Keratinocyte (primary cell): ENCODE results near the gene TMEM147. TPM values are rescaled to one million over a fixed set of nuclear protein-coding genes. Genes with fewer than 3 reads are reported as not detected.

Experiments
- DNase-seq: peaks from one replicate; pipeline ENCODE4 v3.0.0-alpha.2; 2011; ENCODE audit warnings: low read depth, missing footprints, low spot score
- FAIRE-seq: peaks from 2 replicates; lab custom pipeline; 2011; peaks lifted over from hg19 to GRCh38; lab: Jason Lieb, UNC
- H2AFZ ChIP-seq: 2 replicates; pipeline ENCODE4 v1.6.0; 2012; ENCODE audit warnings: low read length, control low read depth, inconsistent platforms; ENCODE audit not compliant: control insufficient read depth
- H3K27ac ChIP-seq: 2 replicates; pipeline ENCODE4 v1.5.1; 2011; ENCODE audit warnings: low read length; ENCODE audit not compliant: control insufficient read depth, insufficient read depth
- H3K27me3 ChIP-seq: 3 replicates; pipeline ENCODE4 v1.6.0; 2011; ENCODE audit warnings: low read length; ENCODE audit not compliant: control insufficient read depth, insufficient read depth; ENCODE audit errors: extremely low read depth
- H3K36me3 ChIP-seq, 2 experiments: 2 replicates in 1 of 2; 3 replicates in 1 of 2; pipeline ENCODE4 v1.5.1; 2011; ENCODE audit warnings: low read length in 2 of 2, mild to moderate bottlenecking in 1 of 2; ENCODE audit not compliant: control insufficient read depth in 2 of 2, insufficient read depth in 2 of 2; ENCODE audit errors: extremely low read depth in 1 of 2
- H3K4me1 ChIP-seq: 3 replicates; pipeline ENCODE4 v1.5.1; 2011; ENCODE audit warnings: low read length; ENCODE audit not compliant: control insufficient read depth, insufficient read depth; ENCODE audit errors: extremely low read depth
- H3K4me2 ChIP-seq: 3 replicates; pipeline ENCODE4 v1.6.0; 2011; ENCODE audit warnings: low read depth, low read length; ENCODE audit not compliant: control insufficient read depth, insufficient read depth; ENCODE audit errors: extremely low read depth
- H3K4me3 ChIP-seq, 3 experiments: fragments of 200-600 bp in 1 of 3; sonication (generic) in 1 of 3; 2 replicates in 2 of 3; 3 replicates in 1 of 3; pipeline ENCODE4 v1.5.1; 2011 to 2016; ENCODE audit warnings: low read length in 3 of 3, mild to moderate bottlenecking in 3 of 3, control low read depth in 2 of 3, inconsistent platforms in 1 of 3, low read depth in 1 of 3, mixed read lengths in 1 of 3, mixed run types in 1 of 3, moderate library complexity in 1 of 3; ENCODE audit not compliant: control insufficient read depth in 2 of 3, insufficient read depth in 2 of 3; ENCODE audit errors: extremely low read depth in 1 of 3
- H3K79me2 ChIP-seq: 2 replicates; pipeline ENCODE4 v1.6.0; 2012; ENCODE audit warnings: low read length; ENCODE audit not compliant: control insufficient read depth, insufficient read depth
- H3K9ac ChIP-seq: 3 replicates; pipeline ENCODE4 v1.6.0; 2011; ENCODE audit warnings: low read length; ENCODE audit not compliant: control insufficient read depth, insufficient read depth; ENCODE audit errors: extremely low read depth
- H3K9me1 ChIP-seq: 3 replicates; pipeline ENCODE4 v1.6.0; 2011; ENCODE audit warnings: low read length; ENCODE audit not compliant: control insufficient read depth, insufficient read depth; ENCODE audit errors: extremely low read depth
- H3K9me3 ChIP-seq: 2 replicates; pipeline ENCODE4 v1.5.1; 2012; ENCODE audit warnings: low read depth, low read length; ENCODE audit not compliant: control insufficient read depth
- H4K20me1 ChIP-seq: 3 replicates; pipeline ENCODE4 v1.6.0; 2011; ENCODE audit warnings: low read length; ENCODE audit not compliant: control insufficient read depth, insufficient read depth; ENCODE audit errors: extremely low read depth
- EZH2 ChIP-seq: IDR thresholded peaks from one replicate; pipeline ENCODE4 v1.6.1; 2012; ENCODE audit warnings: inconsistent platforms, mild to moderate bottlenecking, low read length, moderate library complexity
- dilution Hi-C: fragments of 300-500 bp; cut with MboI; formaldehyde crosslinking; loops from one replicate; pipeline ENCODE4 v1.7.0; 2020; ENCODE audit warnings: low sequenced_read_pairs; ENCODE audit not compliant: extremely low pct_ligation_motif_present
- polyA plus RNA-seq, 5 experiments: library from polyadenylated mRNA; depleted of rRNA in 3 of 5; stranded (reverse) in 3 of 5; stranded (forward) in 1 of 5; unstranded in 1 of 5; fragments of >200 nt; gene quantifications; 1 replicate in 1 of 5; 2 replicates in 3 of 5; 3 replicates in 1 of 5; pipeline versions ENCODE4 v1.2.1 to v1.2.3, GENCODE V29; 2011 to 2012; ENCODE audit warnings: missing spikeins in 2 of 5, low read depth in 1 of 5, low replicate concordance in 1 of 5
- TF ChIP-seq, protein P1 (sequence below), 3 experiments: IDR thresholded peaks in 1 of 3; conservative IDR thresholded peaks in 1 of 3; optimal IDR thresholded peaks in 1 of 3; 2 replicates in 2 of 3; 3 replicates in 1 of 3; pipeline versions ENCODE3 to v1.5.1; 2011; ENCODE audit warnings: low read length in 3 of 3, mild to moderate bottlenecking in 3 of 3, moderate library complexity in 2 of 3, control low read depth in 1 of 3, inconsistent platforms in 1 of 3; ENCODE audit not compliant: insufficient read depth in 2 of 3; ENCODE audit errors: extremely low read depth in 1 of 3

TMEM147 gene
- polyA plus RNA-seq, 1 donor (not counting 4 experiments of a cell fraction or from before 2014, with no cell fraction given): 134 TPM

DNA sequence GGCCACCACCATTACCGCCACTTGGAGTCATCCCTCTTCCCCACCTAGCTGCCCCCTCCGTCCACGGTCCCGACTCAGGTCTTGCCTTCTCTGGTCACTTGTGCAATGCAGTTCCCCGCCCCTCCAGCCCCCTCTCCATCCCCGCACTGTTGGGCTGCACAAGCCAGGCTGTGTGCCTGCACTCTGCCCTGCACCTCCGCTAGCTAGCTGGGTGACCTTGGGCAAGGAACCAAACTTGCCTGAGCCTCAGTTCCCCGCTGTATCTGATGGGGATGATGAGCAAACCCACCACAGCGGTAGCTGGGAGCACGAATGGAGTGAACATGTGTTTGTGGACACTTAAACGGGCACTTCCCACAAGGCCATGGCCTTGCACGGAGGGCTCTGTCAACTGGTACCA, 5.6 kb upstream of the TMEM147 start:
- H2AFZ ChIP-seq: no peak overlapping the region
- peaks cover 13% of the 10 kb centered on the region for H3K79me2 ChIP-seq
- H3K27ac ChIP-seq: no peak overlapping the region
- H4K20me1 ChIP-seq: no peaks in the 10 kb centered on the region
- no peaks in the 10 kb centered on the region for H3K9me1 ChIP-seq
- peaks cover 6% of the 10 kb centered on the region for H3K4me1 ChIP-seq
- DNase-seq: no peak
- H3K27me3 ChIP-seq: peaks cover 2% of the 10 kb centered on the region
- dilution Hi-C loops: no loop called here
- H3K36me3 ChIP-seq: peaks cover 4 to 6% of the 10 kb centered on the region in 2 experiments
- no peak for FAIRE-seq
- no peak overlapping the region for H3K4me3 ChIP-seq
- H3K4me2 ChIP-seq: no peak overlapping the region
- TF ChIP-seq EZH2: no peak
- TF ChIP-seq, protein P1, sequence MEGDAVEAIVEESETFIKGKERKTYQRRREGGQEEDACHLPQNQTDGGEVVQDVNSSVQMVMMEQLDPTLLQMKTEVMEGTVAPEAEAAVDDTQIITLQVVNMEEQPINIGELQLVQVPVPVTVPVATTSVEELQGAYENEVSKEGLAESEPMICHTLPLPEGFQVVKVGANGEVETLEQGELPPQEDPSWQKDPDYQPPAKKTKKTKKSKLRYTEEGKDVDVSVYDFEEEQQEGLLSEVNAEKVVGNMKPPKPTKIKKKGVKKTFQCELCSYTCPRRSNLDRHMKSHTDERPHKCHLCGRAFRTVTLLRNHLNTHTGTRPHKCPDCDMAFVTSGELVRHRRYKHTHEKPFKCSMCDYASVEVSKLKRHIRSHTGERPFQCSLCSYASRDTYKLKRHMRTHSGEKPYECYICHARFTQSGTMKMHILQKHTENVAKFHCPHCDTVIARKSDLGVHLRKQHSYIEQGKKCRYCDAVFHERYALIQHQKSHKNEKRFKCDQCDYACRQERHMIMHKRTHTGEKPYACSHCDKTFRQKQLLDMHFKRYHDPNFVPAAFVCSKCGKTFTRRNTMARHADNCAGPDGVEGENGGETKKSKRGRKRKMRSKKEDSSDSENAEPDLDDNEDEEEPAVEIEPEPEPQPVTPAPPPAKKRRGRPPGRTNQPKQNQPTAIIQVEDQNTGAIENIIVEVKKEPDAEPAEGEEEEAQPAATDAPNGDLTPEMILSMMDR (optimal IDR thresholded peaks at IDR 0.05 in 1 of 3, IDR thresholded peaks at IDR 0.05 in 1 of 3, conservative IDR thresholded peaks at IDR 0.05 in 1 of 3; ENCODE audit: extremely low read depth in 1 of 3, insufficient read depth in 2 of 3, low read length in 3 of 3): no peak
- no peak overlapping the region for H3K9ac ChIP-seq
- no peaks in the 10 kb centered on the region for H3K9me3 ChIP-seq

DNA sequence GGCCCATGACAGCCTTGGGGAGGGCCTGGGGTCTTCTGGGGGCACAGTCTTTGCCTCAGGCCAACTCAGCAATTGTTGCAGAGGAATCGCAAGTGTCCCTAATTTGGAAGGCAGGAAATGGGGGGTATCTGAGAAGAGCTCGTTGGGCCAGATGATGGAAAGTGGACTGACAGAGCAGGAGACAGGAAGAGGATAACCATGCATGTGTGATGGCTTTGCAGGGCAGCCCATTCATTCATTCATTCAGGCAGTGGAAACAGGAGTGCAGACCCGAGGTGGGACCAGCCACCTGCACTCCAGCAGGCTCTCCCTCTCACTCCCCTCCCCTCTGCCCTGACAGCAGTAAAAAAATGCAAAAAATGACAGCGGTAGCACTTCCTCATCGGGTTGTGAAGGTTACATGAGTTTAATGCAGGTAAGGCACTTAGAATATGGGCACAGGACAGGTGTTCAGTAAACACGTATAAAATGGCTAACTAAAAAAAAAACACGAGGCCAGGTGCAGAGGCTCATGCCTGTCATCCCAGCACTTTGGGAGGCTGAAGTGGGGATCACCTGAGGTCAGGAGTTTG, 5.0 kb upstream of the TMEM147 start:
- no peak for FAIRE-seq
- DNase-seq: no peak

More for the DNA sequence above, 5.0 kb upstream of the TMEM147 start:
- Histone ChIP-seq H3K27ac (no peak overlapping the region), H3K9me3 (no peaks in the 10 kb centered on the region), H3K9ac (no peak overlapping the region), H3K4me3 (no peak overlapping the region), H3K36me3 (peaks cover 4 to 6% of the 10 kb centered on the region in 2 experiments), H2AFZ (no peak overlapping the region), H3K4me1 (peaks cover 6% of the 10 kb centered on the region), H3K4me2 (no peak overlapping the region), H4K20me1 (no peaks in the 10 kb centered on the region), H3K27me3 (no peaks in the 10 kb centered on the region), H3K79me2 (peaks cover 17% of the 10 kb centered on the region), H3K9me1 (no peaks in the 10 kb centered on the region)
- TF ChIP-seq EZH2: no peak
- TF ChIP-seq, protein P1 (optimal IDR thresholded peaks at IDR 0.05 in 1 of 3, IDR thresholded peaks at IDR 0.05 in 1 of 3, conservative IDR thresholded peaks at IDR 0.05 in 1 of 3; ENCODE audit: extremely low read depth in 1 of 3, insufficient read depth in 2 of 3, low read length in 3 of 3): no peak
- dilution Hi-C loops: no loop called here
